SIG-M5 (cell line): Measurements from ENCODE around the gene LARP1B.
"Not testable (repeated sequence)": the region's sequence is repeated elsewhere in the genome, so short reads cannot be mapped to it uniquely, and the experiment has no call there.

Experiments used
- DNase-seq: peaks from one replicate; lab custom pipeline; 2025; lab: John Stamatoyannopoulos, UW

Gene LARP1B

GRCh38 chr4:128135391-128135790, 74.3 kb downstream of the LARP1B start:
- DNase-seq: no peak

DNA sequence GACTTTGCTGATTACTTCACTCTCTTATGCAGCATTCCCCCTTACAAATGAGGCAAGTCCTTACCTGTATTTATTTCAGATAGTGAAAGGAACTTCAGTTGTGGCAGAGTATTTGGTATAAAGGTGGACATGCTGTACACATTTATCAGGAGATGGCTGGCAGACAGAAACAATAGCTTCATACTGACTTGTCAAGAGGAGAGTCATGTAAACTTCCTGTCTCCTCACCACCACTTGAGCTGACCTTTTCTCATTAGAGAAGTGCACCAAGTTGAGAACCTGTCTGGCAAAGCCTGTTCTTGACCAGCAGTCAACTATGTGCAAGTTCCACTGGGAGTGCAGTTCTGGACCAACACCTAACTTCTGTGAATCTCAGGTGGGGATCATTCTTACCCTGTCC, 80.8 kb downstream of the LARP1B start:
- DNase-seq: no peak

DNA sequence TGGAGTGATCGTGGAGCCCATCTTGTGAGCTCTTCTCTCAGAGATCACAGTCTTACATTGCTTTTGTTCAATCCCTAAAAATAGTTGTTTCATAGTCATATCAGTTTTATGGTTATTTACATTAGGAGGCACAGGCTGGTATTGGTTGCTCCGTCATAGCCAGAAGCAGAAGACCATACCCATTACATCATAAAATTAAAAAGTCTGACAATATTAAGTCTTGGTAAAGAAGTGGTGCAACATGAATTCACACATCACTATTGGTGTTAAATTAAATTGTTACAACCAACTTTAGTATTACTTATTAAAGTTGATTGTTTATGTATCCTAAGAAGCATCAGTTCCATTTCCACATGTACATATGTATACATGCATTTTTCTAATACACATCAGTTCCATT, 84.6 kb downstream of the LARP1B start:
- no peak for DNase-seq

DNA sequence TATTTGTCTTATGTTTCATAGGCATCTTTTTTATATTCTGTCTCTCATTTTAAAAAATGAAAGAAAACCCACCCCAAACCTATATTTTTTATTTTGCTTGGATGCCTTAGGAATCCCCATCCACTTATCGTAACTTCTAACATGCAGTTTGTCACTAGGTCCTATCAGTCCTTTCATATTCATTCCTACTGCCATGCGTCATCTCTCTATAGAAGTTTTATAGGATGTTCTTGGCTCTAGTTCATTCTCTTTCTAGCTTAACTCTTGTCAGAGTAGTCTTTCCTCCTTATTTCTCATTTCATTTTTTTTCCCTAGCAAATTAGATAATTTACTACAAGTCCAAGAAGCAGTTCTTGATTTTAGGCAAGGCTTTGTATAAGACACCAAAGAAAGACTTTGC, 92.7 kb downstream of the LARP1B start:
- DNase-seq: no peak

DNA sequence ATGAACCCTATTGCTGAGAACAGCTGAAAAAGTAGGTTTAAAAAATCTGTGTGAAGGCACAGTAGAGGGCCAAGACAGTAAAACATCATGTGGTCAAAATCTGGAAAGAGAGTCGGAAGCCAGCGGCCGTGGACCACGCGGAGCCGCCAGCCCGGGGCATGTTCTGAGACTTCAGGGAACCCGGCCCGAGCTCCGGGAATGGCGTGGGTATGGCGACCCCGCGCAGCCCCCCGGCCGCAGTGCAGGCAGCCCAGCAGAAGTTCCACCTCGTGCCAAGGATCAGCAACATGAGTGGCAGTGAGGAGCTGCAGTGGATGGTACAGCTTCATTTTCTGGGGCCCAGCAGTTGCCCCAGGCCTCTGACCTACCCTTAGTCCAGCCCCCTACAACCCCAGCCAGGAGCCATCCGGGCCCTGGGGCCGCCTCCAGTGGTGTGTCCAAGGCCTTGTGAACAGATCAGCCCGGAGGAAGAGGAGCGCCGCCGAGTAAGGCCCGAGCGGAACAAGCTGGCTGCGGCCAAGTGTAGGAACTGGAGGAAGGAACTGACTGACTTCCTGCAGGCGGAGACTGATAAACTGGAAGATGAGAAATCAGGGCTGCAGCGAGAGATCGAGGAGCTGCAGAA, 94.2 kb downstream of the LARP1B start:
- DNase-seq: no peak

GRCh38 chr4:128155874-128156456, 94.9 kb downstream of the LARP1B start:
- DNase-seq: no peak

- DNase-seq: not testable (repeated sequence)
Observed at GRCh38 chr4:128156472-128156871, 95.4 kb downstream of the LARP1B start.

DNA sequence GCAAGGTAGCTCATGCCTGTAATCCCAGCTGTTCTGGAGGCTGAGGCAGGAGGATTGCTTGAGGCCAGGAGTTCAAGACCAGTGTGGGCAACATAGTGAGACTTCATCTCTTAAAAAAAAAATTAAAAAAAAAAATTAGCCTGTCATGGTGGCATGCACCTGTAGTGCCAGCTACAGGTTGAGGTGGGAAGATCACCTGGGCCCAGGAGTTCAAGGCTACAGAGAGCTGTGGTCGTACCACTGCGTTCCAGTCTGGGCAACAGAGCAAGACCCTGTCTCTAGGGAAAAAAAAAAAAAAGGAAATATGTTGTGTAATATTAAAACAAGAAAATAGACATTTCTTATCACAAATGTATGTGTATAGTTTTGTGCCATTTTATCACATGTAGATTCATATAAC, 97.8 kb downstream of the LARP1B start:
- no peak for DNase-seq

- DNase-seq: no peak
Observed at GRCh38 chr4:128159967-128160366, 98.9 kb downstream of the LARP1B start.

- no peak for DNase-seq
Observed at GRCh38 chr4:128161138-128161537, 100.0 kb downstream of the LARP1B start.

DNA sequence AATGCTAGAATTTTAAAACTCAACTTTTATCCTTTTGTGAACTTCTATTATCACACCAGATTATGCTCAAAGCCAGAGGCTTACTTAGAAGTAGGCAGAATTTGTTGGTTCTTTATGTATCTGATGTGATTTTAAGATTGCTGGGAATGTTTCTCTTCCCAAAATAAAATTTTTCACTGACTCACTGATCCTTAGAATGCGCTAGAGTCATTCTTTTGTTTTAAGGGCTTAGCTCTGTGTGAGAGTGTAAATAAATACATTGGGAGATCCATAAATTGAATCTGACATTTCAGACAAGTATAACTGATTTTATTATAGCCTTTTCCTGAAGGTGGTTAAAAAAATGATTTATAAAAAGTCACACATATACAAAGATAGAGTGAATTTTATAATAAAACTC, 101.3 kb downstream of the LARP1B start:
- no peak for DNase-seq

GRCh38 chr4:128163177-128164117, 102.3 kb downstream of the LARP1B start:
- no peak for DNase-seq

DNA sequence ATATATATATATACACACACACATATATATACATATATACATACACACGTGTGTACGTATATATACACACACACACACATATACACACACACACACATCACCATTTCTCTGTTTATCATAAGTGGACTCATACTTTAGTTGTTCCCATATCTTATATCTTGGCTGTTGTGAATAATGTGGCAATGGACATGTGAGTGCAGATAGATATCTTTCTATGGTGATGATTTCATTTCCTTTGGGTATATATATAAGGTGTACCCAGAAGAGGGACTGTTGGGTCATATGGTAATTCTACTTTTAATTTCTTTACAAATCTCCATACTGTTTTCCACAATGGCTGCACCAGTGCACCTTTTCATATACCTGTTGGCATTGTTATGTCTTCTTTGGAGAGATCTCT, 105.9 kb downstream of the LARP1B start:
- DNase-seq: no peak

GRCh38 chr4:128168701-128169100, 107.6 kb downstream of the LARP1B start:
- DNase-seq: no peak

- DNase-seq: no peak
Observed at GRCh38 chr4:128169245-128169644, 108.1 kb downstream of the LARP1B start.

- no peak for DNase-seq
Observed at GRCh38 chr4:128176643-128177042, 115.5 kb downstream of the LARP1B start.

DNA sequence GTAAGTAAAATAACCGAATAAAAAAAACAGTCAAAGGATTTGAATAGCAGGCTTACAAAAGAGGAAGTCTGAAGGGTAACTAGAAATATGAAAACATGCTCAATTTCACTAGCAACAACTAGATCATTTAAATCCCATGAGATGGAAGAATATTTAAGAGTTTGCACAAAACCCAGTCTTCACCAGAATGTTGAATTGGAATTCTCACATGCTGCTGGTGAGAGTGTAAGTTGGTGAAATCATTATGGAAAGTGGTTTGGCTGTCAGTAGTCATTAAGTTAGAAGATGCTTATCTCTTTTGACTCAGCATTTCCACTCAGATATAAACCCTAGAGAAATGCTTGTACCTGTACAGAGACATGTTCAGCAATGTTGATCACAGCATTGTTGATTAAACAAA, 116.4 kb downstream of the LARP1B start:
- no peak for DNase-seq

GRCh38 chr4:128186623-128187022, 125.5 kb downstream of the LARP1B start:
- DNase-seq: no peak

DNA sequence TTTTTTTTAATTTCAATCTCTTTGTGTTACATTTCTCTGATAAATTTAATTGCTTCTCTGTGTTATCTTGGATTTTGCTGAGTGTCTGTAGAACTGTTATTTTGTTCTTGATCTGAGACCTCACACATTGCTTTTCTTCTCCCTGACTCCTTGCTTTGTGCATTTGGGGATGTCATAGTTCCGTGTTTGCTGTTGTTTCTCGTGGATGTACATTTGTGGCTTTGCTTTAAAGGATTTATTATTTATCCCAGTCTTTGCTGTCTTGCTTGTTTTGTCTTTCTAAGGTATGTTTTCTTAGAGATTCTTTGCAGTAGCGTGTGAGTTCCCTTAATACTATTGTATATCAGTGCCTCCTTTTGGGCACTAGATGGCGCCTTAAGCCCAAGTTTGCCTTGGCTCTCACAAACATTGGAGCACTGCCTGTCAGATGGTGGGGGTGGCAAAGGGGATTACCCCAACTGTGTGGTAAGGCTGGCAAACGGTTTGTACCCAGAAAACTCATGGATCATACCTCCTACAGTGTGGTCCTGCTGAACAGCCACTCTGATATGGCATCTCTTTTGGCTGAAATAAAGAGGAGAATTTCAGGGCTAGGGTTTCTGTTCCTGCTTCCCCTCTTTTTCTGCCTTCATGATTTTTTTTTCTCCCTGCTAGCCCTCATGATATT, 130.1 kb downstream of the LARP1B start:
- DNase-seq: no peak

DNA sequence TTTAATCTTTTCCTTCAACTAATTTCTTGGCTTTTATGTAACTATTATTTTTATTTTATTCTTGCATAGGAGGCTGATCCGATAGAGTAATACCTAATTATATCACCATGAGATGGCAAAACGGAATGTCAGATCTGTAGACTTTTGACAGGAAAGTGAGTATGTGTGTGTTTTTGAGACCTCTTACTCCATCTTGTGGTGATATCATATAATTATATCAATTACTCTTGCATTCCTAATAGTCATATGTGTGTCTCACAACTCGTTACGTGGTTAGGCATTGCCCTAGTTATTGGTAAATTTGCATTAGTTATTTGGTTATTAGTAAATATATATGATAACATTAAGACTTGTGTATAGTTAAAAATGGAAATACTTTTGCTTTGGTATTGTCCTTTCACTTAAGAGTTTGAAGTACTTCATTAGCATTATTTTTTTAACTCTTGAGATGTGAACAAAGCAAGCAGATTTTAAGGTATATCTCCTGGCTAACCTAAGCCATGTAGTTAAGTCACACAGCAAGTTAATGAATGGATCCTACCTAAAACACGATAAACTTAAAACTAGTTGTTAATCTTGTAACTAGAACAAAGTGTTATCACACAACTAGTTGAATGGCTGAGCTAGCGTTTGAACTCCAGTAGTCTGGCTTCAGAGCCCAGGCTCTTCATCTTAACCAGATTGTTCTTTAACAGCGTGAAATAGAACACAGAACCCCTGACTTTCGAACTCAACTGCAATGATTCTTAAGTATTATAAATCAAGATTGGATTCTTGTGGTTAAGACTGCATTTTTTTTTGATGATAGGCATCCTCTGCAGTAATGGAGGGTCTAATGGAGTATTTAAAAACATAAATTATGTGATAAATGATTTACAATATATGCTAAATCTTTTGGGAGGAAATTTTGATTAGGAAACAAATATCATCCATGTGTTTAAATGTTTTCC, 159.4 kb downstream of the LARP1B start:
- DNase-seq: no peak

- no peak for DNase-seq
Observed at GRCh38 chr4:128221586-128221985, 160.5 kb downstream of the LARP1B start.
